Duodenal mucosa (tissue), 2 donors: ENCODE measurements around the gene CD46.
A peak's percentile ranks its signal among the peaks of the same experiment; 100 is the strongest.

Experiments
- H3K27ac ChIP-seq: one replicate; pipeline ENCODE4 v1.7.0; 2013; ENCODE audit warnings: low read depth, low read length
- H3K27me3 ChIP-seq, 2 donors: one replicate each; pipeline ENCODE4 v1.7.0; 2013; ENCODE audit warnings: low read length in 2 of 2, control low read depth in 1 of 2; ENCODE audit not compliant: insufficient read depth in 2 of 2, control insufficient read depth in 1 of 2
- H3K36me3 ChIP-seq, 2 donors: one replicate each; pipeline ENCODE4 v1.7.0; 2013; ENCODE audit warnings: low read length in 2 of 2, control low read depth in 1 of 2; ENCODE audit not compliant: insufficient read depth in 2 of 2, control insufficient read depth in 1 of 2
- H3K4me1 ChIP-seq, 2 donors: one replicate each; pipeline ENCODE4 v1.7.0; 2013; ENCODE audit warnings: low read length in 2 of 2, control low read depth in 1 of 2; ENCODE audit not compliant: insufficient read depth in 2 of 2, control insufficient read depth in 1 of 2
- H3K4me3 ChIP-seq, 2 donors: one replicate each; pipeline ENCODE4 v1.7.0; 2013; ENCODE audit warnings: low read length in 2 of 2, low read depth in 1 of 2
- H3K9ac ChIP-seq, 2 donors: one replicate each; pipeline ENCODE4 v1.7.0; 2013; ENCODE audit warnings: low read length in 2 of 2, low read depth in 1 of 2
- H3K9me3 ChIP-seq, 2 donors: one replicate each; pipeline ENCODE4 v1.7.0; 2013; ENCODE audit warnings: low read length in 2 of 2, control low read depth in 1 of 2; ENCODE audit not compliant: control insufficient read depth in 1 of 2

The CD46 gene

GRCh38 chr1:207821464-207822045 lies 69.7 kb downstream of the CD46 start:
- H3K9ac ChIP-seq: peak overlapping the region; percentile 74 to 95
- peak overlapping the region; percentile 7 for H3K27ac ChIP-seq
- H3K36me3 ChIP-seq: peaks cover 21 to 37% of the 10 kb centered on the region in 2 donors

GRCh38 chr1:207822124-207822601 lies 70.3 kb downstream of the CD46 start:
- Histone ChIP-seq H3K27ac (peak overlapping the region; percentile 41), H3K9me3 (no peaks in the 10 kb centered on the region), H3K36me3 (peaks cover 15 to 31% of the 10 kb centered on the region in 2 donors), H3K4me3 (peak overlapping the region; percentile 85 to 93), H3K4me1 (peaks cover 47 to 58% of the 10 kb centered on the region in 2 donors), H3K27me3 (no peaks in the 10 kb centered on the region), H3K9ac (peak overlapping the region; percentile 74 to 95)

More at GRCh38 chr1:207821464-207822045, 69.7 kb downstream of the CD46 start:
- Histone ChIP-seq H3K4me3 (peak overlapping the region; percentile 85 to 93), H3K9me3 (no peaks in the 10 kb centered on the region), H3K27me3 (no peaks in the 10 kb centered on the region), H3K4me1 (peaks cover 47 to 57% of the 10 kb centered on the region in 2 donors)

DNA sequence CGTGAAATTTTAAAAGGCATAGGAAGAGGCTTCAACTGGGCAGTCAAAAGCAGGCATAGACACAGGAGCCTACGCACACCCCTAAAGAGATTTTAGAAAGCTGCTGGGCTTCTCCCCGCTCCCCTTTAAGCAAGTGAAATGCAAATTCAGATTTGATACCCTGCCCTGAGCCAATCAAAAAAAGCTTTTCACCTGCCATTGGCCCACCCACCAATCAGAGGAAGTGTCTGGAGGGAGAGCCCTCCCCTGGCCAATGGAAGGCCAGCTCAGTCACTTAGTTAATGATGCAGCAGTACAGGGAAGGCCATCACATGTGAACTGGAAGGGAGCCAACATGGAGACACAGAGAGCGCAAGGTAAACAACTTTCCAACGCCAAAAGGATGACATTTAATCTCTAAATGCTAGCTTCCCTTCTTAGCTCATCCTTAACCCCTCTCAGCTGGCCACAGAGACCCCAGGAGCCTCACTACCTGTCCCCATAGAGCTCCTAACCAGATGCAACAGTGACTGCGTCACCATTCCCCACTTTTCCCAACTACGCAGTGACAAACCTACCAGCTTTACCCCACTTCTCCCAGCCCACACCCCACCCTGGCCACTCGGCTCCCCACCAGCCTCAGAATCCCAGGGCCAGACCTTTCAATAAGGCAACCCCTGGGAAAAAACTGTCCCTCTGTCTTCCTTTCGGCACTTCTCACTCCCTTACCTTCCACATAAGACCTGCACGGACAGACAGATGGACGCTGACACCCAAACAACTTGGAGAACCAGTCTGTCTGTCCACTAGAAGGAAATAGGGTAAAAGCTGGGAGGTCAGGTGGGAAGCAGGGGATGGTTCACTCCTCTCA lies 71.0 kb downstream of the CD46 start:
- H3K9me3 ChIP-seq: no peaks in the 10 kb centered on the region
- H3K4me1 ChIP-seq: peaks cover 52 to 61% of the 10 kb centered on the region in 2 donors
- peaks cover 9 to 24% of the 10 kb centered on the region in 2 donors for H3K36me3 ChIP-seq
- H3K4me3 ChIP-seq: peak overlapping the region; percentile 85 to 93
- H3K27me3 ChIP-seq: no peaks in the 10 kb centered on the region
- peak overlapping the region; percentile 96 for H3K27ac ChIP-seq
- peak overlapping the region; percentile 95 to 99 for H3K9ac ChIP-seq

DNA sequence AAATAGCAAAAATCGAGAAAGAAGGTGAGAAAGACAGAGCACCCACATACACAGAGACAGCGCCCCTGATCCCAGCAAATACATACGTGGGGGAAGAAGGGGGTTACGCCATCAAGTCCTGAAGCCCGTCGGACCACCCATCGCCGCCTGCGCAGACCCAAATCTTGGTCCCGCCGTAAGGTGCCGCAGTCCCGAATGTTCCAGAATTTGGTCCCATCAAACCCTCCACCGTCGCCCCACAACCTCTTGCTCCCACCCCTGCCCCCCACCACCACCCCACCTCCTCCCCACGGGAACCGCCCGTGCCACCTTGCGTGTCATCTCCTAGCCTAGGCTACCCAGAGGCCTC lies 71.7 kb downstream of the CD46 start:
- H3K9ac ChIP-seq: peak overlapping the region; percentile 95 to 99
- no peaks in the 10 kb centered on the region for H3K9me3 ChIP-seq
- H3K27ac ChIP-seq: peak overlapping the region; percentile 96
- peak overlapping the region; percentile 85 to 93 for H3K4me3 ChIP-seq
- peaks cover 9 to 20% of the 10 kb centered on the region in 2 donors for H3K36me3 ChIP-seq
- H3K27me3 ChIP-seq: no peaks in the 10 kb centered on the region
- peaks cover 59 to 66% of the 10 kb centered on the region in 2 donors for H3K4me1 ChIP-seq

- Histone ChIP-seq H3K36me3 (peaks cover 4 to 14% of the 10 kb centered on the region in 2 donors), H3K27ac (peak overlapping the region; percentile 96), H3K27me3 (no peaks in the 10 kb centered on the region), H3K9me3 (no peaks in the 10 kb centered on the region), H3K4me1 (peaks cover 64 to 67% of the 10 kb centered on the region in 2 donors), H3K9ac (peak overlapping the region; percentile 95 to 99), H3K4me3 (peak overlapping the region; percentile 85 to 93)
These were observed 72.2 kb downstream of the CD46 start for GRCh38 chr1:207823880-207824566.

GRCh38 chr1:207824691-207825408 lies 73.0 kb downstream of the CD46 start:
- Histone ChIP-seq H3K27me3 (no peaks in the 10 kb centered on the region), H3K27ac (peak overlapping the region; percentile 96), H3K4me1 (peaks cover 60 to 61% of the 10 kb centered on the region in 2 donors), H3K9ac (peak overlapping the region; percentile 95 to 99), H3K36me3 (peaks cover 0 to 6% of the 10 kb centered on the region in 2 donors), H3K4me3 (peak overlapping the region; percentile 85 to 93), H3K9me3 (no peaks in the 10 kb centered on the region)

DNA sequence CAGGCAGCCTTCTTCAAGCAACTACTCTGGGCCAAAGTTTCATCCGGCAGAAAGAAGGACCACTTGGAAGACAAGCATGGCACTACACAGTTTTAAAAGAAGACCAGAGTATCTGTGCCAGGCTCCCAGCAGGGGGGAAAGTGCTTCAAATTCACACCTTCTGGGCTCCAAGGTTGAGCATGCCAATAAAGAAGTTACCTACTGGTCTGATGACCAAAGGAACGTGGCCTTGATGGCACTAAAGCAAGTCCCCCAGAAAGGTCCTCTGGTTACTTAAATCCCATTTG lies 73.5 kb downstream of the CD46 start:
- no peaks in the 10 kb centered on the region for H3K27me3 ChIP-seq
- H3K36me3 ChIP-seq: peaks cover 0 to 4% of the 10 kb centered on the region in 2 donors
- peak overlapping the region; percentile 85 to 93 for H3K4me3 ChIP-seq
- H3K4me1 ChIP-seq: peaks cover 57 to 61% of the 10 kb centered on the region in 2 donors
- peak overlapping the region; percentile 71 to 95 for H3K9ac ChIP-seq
- peak overlapping the region; percentile 96 for H3K27ac ChIP-seq
- H3K9me3 ChIP-seq: no peaks in the 10 kb centered on the region

DNA sequence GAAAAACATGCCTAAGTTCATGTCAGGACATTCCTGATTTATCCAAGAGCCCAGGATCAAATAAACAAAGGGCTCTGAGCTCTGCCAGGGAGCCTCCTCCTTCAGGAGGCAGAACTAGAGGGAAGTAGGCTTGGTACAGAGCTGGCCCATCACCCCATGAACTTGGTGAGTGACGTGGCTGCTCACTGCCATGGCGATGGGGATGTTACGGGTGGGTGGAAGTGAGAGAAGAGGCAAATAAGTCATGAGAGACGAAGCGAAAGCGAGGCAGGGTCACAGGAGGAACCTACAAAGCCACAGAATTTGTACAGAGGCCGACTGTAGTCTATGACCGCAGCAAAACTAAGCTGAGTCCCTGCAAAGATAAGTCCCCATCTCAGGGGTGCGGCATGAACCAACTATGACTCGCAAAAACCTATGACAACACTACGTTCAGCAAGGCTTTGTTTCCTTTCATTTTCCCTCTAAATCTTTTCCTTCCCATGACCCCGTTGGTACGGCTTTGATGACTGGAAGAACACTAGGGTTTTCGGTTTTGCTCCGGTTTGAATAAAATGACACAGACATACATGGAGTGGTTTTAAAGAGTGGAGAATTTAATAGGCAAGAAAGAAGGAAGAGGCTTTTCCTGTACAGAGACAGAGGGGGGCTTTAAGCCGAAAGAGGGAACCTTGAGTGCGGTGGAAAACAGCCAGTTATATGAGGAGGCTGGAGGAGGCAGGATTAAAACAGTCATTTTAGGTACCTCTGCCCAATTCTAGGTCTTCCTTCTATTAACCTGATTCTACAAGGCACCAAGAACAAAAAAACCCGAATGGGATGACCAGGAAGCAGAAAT lies 74.1 kb downstream of the CD46 start:
- Histone ChIP-seq H3K4me3 (peak overlapping the region; percentile 85 to 93), H3K27ac (peak overlapping the region; percentile 96), H3K9ac (peak overlapping the region; percentile 71 to 95), H3K9me3 (no peaks in the 10 kb centered on the region), H3K27me3 (no peaks in the 10 kb centered on the region), H3K36me3 (peaks cover 0 to 4% of the 10 kb centered on the region in 2 donors), H3K4me1 (peaks cover 62 to 64% of the 10 kb centered on the region in 2 donors)
